Measurements from ENCODE around the gene CPLANE1. TPM values are rescaled to one million over a fixed set of nuclear protein-coding genes. Genes with fewer than 3 reads are reported as not detected.
"Not testable (repeated sequence)": the region's sequence is repeated elsewhere in the genome, so short reads cannot be mapped to it uniquely, and the experiment has no call there.

The CPLANE1 gene
- total RNA-seq, 1 donor from 2014 or later: 20.7 TPM

DNA sequence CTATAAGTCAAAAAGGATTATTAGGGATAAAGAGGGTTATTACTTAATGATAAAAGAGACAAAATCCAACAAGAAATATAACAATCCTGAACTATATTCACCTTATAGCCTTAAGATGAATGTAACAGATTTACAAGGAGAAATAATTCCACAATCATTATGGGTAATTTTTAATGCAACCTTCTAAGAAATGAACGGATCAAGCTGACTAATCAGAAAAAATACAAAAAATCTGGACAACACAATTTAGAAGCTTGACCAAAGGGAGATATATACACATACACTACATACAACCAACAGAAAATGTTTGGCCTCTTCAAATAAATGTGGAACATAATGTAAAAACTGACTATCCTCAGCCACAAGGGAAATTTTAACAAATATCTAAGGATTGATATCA, 102.3 kb downstream of the CPLANE1 start:
- TF ChIP-seq, protein P1, sequence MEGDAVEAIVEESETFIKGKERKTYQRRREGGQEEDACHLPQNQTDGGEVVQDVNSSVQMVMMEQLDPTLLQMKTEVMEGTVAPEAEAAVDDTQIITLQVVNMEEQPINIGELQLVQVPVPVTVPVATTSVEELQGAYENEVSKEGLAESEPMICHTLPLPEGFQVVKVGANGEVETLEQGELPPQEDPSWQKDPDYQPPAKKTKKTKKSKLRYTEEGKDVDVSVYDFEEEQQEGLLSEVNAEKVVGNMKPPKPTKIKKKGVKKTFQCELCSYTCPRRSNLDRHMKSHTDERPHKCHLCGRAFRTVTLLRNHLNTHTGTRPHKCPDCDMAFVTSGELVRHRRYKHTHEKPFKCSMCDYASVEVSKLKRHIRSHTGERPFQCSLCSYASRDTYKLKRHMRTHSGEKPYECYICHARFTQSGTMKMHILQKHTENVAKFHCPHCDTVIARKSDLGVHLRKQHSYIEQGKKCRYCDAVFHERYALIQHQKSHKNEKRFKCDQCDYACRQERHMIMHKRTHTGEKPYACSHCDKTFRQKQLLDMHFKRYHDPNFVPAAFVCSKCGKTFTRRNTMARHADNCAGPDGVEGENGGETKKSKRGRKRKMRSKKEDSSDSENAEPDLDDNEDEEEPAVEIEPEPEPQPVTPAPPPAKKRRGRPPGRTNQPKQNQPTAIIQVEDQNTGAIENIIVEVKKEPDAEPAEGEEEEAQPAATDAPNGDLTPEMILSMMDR (IDR thresholded peaks at IDR 0.05): no peak

DNA sequence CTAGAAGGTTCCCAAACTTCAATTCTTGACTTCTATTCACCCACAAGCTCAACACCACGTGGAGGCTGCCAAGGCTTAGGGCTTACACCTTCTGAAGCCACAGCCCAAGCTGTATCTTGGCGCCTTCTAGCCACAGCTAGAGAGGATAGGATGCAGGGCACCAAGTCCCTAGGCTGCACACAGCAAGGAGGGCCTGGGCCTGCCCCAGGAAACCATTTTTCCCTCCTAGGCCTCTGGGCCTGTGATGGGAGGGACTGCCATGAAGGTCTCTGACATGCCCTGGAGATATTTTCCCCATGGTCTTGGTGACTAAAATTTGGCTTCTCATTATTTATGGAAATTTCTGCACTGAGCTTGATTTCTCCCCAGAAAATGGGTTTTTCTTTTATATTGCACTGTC, 112.5 kb downstream of the CPLANE1 start:
- no peak for ATAC-seq
- H3K27ac ChIP-seq: no peak overlapping the region
- DNase-seq: no peak
- no peaks in the 10 kb centered on the region for H3K9me3 ChIP-seq
- H3K27me3 ChIP-seq (ENCODE audit: low read depth): no peaks in the 10 kb centered on the region
- intact Hi-C loops (cut with DNase I): no loop called here
- no peak overlapping the region for H3K4me3 ChIP-seq
- TF ChIP-seq, protein P1 (IDR thresholded peaks at IDR 0.05): no peak
- H3K4me1 ChIP-seq: no peaks in the 10 kb centered on the region
- peaks cover 23% of the 10 kb centered on the region for H3K36me3 ChIP-seq

More for the DNA sequence above, 102.3 kb downstream of the CPLANE1 start:
- H3K36me3 ChIP-seq: peaks cover 62% of the 10 kb centered on the region
- H3K4me3 ChIP-seq: no peak overlapping the region
- no peak for ATAC-seq
- no peak for DNase-seq
- no peak overlapping the region for H3K27ac ChIP-seq
- no peaks in the 10 kb centered on the region for H3K4me1 ChIP-seq
- H3K9me3 ChIP-seq: no peaks in the 10 kb centered on the region
- intact Hi-C loops (cut with DNase I): no loop called here
- H3K27me3 ChIP-seq (ENCODE audit: low read depth): no peaks in the 10 kb centered on the region

DNA sequence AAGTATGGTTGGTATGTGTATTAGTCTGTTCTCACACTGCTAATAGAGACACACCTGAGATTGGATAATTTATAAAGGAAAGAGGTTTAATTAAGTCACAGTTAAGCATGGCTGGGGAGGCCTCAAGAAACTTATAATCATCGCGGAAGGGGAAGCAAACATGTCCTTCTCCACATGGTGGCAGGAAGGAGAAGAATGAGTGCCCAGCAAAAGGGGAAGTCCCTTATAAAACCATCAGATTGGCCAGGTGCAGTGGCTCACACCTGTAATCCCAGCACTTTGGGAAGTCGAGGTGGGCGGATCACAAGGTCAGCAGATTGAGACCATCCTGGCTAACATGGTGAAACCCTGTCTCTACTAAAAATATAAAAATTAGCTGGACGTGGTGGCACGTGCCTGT, 113.9 kb downstream of the CPLANE1 start:
- H3K4me1 ChIP-seq; ATAC-seq; H3K4me3 ChIP-seq; H3K27ac ChIP-seq; intact Hi-C loops (cut with DNase I); H3K27me3 ChIP-seq (ENCODE audit: low read depth); DNase-seq; H3K9me3 ChIP-seq: not testable (repeated sequence)
- H3K36me3 ChIP-seq: peaks cover 19% of the 10 kb centered on the region

DNA sequence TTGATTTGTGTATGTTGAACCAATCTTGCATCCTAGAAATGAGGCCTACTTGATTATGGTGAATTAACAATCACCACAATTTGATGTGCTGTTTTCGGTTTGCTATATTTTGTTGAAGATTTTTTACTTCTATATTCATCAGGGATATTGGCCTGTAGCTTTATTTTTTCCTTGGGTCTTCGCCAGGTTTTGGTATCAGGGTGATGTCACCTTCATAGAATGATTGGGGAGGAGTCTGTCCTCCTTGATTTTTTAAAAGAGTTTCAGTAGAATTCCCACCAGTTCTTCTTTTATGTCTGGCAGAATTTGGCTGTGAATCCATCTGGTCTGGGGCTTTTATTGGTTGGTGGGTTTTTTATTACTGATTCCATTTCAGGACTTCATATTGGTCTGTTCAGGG, 115.2 kb downstream of the CPLANE1 start:
- Histone ChIP-seq H3K4me1 (no peaks in the 10 kb centered on the region), H3K27me3 (ENCODE audit: low read depth) (no peaks in the 10 kb centered on the region), H3K36me3 (peaks cover 16% of the 10 kb centered on the region), H3K4me3 (no peak overlapping the region), H3K9me3 (peaks cover 7% of the 10 kb centered on the region), H3K27ac (no peak overlapping the region)
- ATAC-seq (no peak), DNase-seq (no peak)
- TF ChIP-seq, protein P1 (IDR thresholded peaks at IDR 0.05): no peak
- intact Hi-C loops (cut with DNase I): no loop called here

DNA sequence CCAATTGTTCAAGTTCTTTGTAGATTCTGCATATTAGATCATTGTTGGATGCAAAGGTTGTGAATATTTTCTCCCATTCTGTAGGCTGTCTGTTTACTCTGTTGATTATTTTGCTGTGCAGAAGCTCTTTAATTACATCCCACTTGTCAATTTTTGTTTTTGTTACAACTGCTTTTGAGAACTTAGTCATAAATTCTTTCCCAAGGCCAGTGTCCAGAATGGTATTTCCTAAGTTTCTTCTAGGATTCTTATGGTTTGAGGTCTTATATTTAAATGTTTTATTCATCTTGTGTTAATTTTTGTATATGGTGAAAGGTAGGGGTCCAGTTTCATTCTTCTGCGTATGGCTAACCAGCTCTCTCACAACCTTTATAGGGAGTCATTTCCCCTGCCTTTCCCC, 116.5 kb downstream of the CPLANE1 start:
- H3K36me3 ChIP-seq: peaks cover 3% of the 10 kb centered on the region

DNA sequence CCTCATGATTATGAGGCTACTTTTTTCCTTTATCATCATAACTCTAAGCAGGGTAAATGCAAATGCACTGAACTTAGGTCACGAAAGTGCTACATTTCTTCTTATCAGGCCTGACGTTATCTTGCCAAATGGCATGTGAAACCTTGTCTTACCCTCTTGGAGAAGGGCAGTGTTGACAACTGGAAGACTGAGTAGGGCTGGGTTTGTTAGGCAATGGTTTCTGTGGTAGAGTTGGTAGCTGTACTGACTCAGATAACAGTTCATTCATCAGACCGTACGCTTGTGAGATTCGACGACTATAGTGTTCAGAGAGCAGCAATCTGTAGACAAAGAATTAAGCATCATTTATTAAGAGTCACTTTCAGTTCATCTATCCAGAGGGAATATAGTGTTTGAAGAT, 127.7 kb downstream of the CPLANE1 start:
- DNase-seq (no peak), ATAC-seq (no peak)
- TF ChIP-seq, protein P1 (IDR thresholded peaks at IDR 0.05): no peak
- intact Hi-C loops (cut with DNase I): no loop called here
- H3K27ac ChIP-seq: no peak overlapping the region
- H3K36me3 ChIP-seq: peaks cover 63% of the 10 kb centered on the region
- H3K4me3 ChIP-seq: no peak overlapping the region
- no peaks in the 10 kb centered on the region for H3K9me3 ChIP-seq
- H3K27me3 ChIP-seq (ENCODE audit: low read depth): no peaks in the 10 kb centered on the region
- H3K4me1 ChIP-seq: no peaks in the 10 kb centered on the region

More for the DNA sequence above, 116.5 kb downstream of the CPLANE1 start:
- Histone ChIP-seq H3K4me3 (no peak overlapping the region), H3K9me3 (peaks cover 7% of the 10 kb centered on the region), H3K4me1 (no peaks in the 10 kb centered on the region), H3K27me3 (ENCODE audit: low read depth) (no peaks in the 10 kb centered on the region), H3K27ac (no peak overlapping the region)
- intact Hi-C loops (cut with DNase I): no loop called here
- DNase-seq (no peak), ATAC-seq (no peak)
- TF ChIP-seq, protein P1 (IDR thresholded peaks at IDR 0.05): no peak
